Colonic mucosa (tissue), 4 donors: Measurements from ENCODE around the gene ISG20L2. TPM values are rescaled to one million over a fixed set of nuclear protein-coding genes. Genes with fewer than 3 reads are reported as not detected.

ENCODE experiments used
- DNase-seq: peaks from one replicate; pipeline ENCODE4 v3.0.0-alpha.2; 2020
- H3K27ac ChIP-seq: fragments of 200-600 bp; one replicate; pipeline ENCODE4 v1.8.0; 2021
- H3K27me3 ChIP-seq: fragments of 200-600 bp; one replicate; pipeline ENCODE4 v1.8.0; 2021
- H3K36me3 ChIP-seq: fragments of 200-600 bp; one replicate; pipeline ENCODE4 v1.8.0; 2021
- H3K4me1 ChIP-seq: fragments of 200-600 bp; one replicate; pipeline ENCODE4 v1.8.0; 2021; ENCODE audit warnings: mild to moderate bottlenecking
- H3K4me3 ChIP-seq: fragments of 200-600 bp; one replicate; pipeline ENCODE4 v1.8.0; 2021
- H3K9ac ChIP-seq, 2 donors: one replicate each; pipeline ENCODE4 v1.7.0; 2013; ENCODE audit warnings: control low read depth in 2 of 2, low read depth in 2 of 2, low read length in 2 of 2
- H3K9me3 ChIP-seq: fragments of 200-600 bp; one replicate; pipeline ENCODE4 v1.8.0; 2021
- intact Hi-C: fragments of 100-400 bp; cut with DNase I; formaldehyde crosslinking; loops from one replicate; pipeline ENCODE4 v1.14.1; 2022
- total RNA-seq, 2 donors: library from RNA; stranded (reverse); fragmentation: NEBNext Ultra II Directional in 1 of 2; extraction: Animal tissue kit (Norgen Biotek cat#: 25700) in 1 of 2; gene quantifications; one replicate each; pipeline ENCODE4 v1.2.1, GENCODE V29; 2021
- TF ChIP-seq, protein P1 (sequence below): fragments of 200-600 bp; IDR thresholded peaks from one replicate; pipeline ENCODE4 v1.8.0; 2022; ENCODE audit warnings: antibody characterized with exemption, mild to moderate bottlenecking
- donor health status: healthy.
- donor health status: DM: no; HTN: no; CAD: no.
- donor health status: DM: no; HTN: no; CAD: no.

Gene ISG20L2
- total RNA-seq, 2 donors from 2014 or later, result 23.4 to 30.0 TPM

- H3K27me3 ChIP-seq, result no peaks in the 10 kb centered on the region
- peaks cover 3% of the 10 kb centered on the region for H3K36me3 ChIP-seq
- TF ChIP-seq, protein P1, sequence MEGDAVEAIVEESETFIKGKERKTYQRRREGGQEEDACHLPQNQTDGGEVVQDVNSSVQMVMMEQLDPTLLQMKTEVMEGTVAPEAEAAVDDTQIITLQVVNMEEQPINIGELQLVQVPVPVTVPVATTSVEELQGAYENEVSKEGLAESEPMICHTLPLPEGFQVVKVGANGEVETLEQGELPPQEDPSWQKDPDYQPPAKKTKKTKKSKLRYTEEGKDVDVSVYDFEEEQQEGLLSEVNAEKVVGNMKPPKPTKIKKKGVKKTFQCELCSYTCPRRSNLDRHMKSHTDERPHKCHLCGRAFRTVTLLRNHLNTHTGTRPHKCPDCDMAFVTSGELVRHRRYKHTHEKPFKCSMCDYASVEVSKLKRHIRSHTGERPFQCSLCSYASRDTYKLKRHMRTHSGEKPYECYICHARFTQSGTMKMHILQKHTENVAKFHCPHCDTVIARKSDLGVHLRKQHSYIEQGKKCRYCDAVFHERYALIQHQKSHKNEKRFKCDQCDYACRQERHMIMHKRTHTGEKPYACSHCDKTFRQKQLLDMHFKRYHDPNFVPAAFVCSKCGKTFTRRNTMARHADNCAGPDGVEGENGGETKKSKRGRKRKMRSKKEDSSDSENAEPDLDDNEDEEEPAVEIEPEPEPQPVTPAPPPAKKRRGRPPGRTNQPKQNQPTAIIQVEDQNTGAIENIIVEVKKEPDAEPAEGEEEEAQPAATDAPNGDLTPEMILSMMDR, result no peak
- no peak for DNase-seq
- H3K9ac ChIP-seq, result no peak overlapping the region
- peaks cover 12% of the 10 kb centered on the region for H3K4me1 ChIP-seq
- no peaks in the 10 kb centered on the region for H3K9me3 ChIP-seq
- H3K27ac ChIP-seq, result no peak overlapping the region
- H3K4me3 ChIP-seq, result no peak overlapping the region
- intact Hi-C loops, result loop anchor here (5.0 kb wide), 1 partner anchor 36 kb away; no protein-coding TSS in a partner anchor
Observed at GRCh38 chr1:156772728-156773497, 44.3 kb upstream of the ISG20L2 start.

DNA sequence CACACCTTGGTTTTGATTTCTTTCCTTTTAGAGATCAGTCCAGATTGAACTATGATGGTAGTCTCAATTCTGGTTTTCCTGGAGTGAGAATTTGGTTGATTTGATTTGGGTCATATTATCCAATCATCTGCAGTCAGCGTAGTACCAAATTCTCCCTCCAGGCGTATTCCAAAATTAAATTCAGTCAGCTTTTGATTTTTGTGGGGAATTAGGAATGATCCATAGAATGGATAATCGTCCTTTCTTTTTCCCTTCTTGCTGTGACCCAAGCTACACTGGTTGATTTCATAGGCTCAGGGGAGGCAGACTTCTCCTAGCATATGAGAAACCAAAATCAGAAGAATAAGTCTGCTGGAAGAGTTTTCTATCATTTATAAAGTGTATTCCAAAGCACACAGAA, 43.7 kb upstream of the ISG20L2 start:
- Histone ChIP-seq H3K9me3 (no peaks in the 10 kb centered on the region), H3K9ac (no peak overlapping the region), H3K36me3 (peaks cover 3% of the 10 kb centered on the region), H3K27ac (no peak overlapping the region), H3K4me1 (peaks cover 12% of the 10 kb centered on the region), H3K27me3 (no peaks in the 10 kb centered on the region), H3K4me3 (no peak overlapping the region)
- DNase-seq, result no peak
- TF ChIP-seq, protein P1, result no peak
- intact Hi-C loops, result loop anchor here (5.0 kb wide), 1 partner anchor 35 kb away; no protein-coding TSS in a partner anchor

DNA sequence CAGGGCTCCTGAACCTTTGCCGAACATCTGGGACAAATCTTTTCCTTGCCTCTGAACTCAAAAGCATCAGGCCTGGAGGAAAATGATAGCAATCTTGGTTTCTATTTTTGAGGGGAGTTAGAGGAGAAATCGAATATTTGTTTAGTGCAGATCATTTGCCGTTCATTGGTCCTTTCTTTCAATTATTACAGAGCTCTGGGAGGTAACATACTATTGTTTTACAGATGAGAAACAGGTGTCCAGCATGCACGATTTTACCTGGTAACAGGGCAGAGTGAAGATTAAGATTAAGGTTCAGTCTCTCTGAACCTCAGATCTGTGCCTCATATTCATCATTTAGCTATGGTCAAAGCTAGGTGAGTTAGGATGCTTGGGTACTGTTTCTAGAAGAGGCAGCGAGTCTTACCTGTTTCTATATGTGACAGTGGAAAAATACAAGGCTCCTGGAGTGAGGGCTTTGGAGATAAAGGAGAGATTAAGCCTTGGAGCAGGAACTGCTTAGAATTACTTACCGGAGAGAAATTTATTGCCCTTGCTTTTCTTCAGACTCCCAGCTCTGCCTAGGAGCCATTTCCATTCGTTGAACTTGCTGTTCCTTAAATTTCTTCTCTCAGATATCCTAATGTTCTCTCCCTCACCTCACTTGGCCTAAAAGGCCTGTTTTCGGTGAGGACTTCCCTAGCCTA, 40.2 kb upstream of the ISG20L2 start:
- no peak for DNase-seq
- no peak overlapping the region for H3K27ac ChIP-seq
- H3K4me3 ChIP-seq, result peak overlapping the region; percentile 93
- peak overlapping the region; percentile 94 to 97 for H3K9ac ChIP-seq
- no peaks in the 10 kb centered on the region for H3K9me3 ChIP-seq
- no peaks in the 10 kb centered on the region for H3K27me3 ChIP-seq
- peaks cover 3% of the 10 kb centered on the region for H3K36me3 ChIP-seq
- H3K4me1 ChIP-seq, result peaks cover 12% of the 10 kb centered on the region
- intact Hi-C loops, result loop anchor here (5.0 kb wide), 1 partner anchor 41 kb away; the partner anchor contains the start of genes ISG20L2 and METTL25B
- TF ChIP-seq, protein P1, result no peak

- DNase-seq, result peak; percentile 44
- Histone ChIP-seq H3K9me3 (no peaks in the 10 kb centered on the region), H3K36me3 (peaks cover 3% of the 10 kb centered on the region), H3K27ac (peak overlapping the region; percentile 82), H3K4me1 (peaks cover 12% of the 10 kb centered on the region), H3K4me3 (peak overlapping the region; percentile 93), H3K9ac (peak overlapping the region; percentile 94 to 97), H3K27me3 (no peaks in the 10 kb centered on the region)
- intact Hi-C loops, result loop anchor here (5.0 kb wide), 1 partner anchor 41 kb away; the partner anchor contains the start of genes ISG20L2 and METTL25B
- TF ChIP-seq, protein P1, result no peak
Observed at GRCh38 chr1:156767879-156768604, 39.5 kb upstream of the ISG20L2 start.
